K562 (cell line): ENCODE data around the gene ZNF420. TPM values are rescaled to one million over a fixed set of nuclear protein-coding genes. Genes with fewer than 3 reads are reported as not detected.
"Not testable (repeated sequence)": the region's sequence is repeated elsewhere in the genome, so short reads cannot be mapped to it uniquely, and the experiment has no call there.

Experiments
- ATAC-seq: fragments of 200-7000 bp; cut with Tn5 transposase; 3 replicates; pipeline ENCODE4 v1.9.1; 2020; ENCODE audit warnings: moderate library complexity
- BruUV-seq: library from RNA; stranded (reverse); fragments of 400-500 nt; replicated peaks from 2 replicates; lab custom pipeline; 2021; lab: Mats Ljungman, UMichigan
- CTCF ChIA-PET: fragments of 300-600 bp; formaldehyde crosslinking; extraction: SDS; loops from one replicate; lab custom pipeline; 2021; ENCODE audit warnings: low intra/inter-chr PET ratio; lab: Yijun Ruan, JAX
- POLR2A ChIA-PET: fragments of 300-600, 350-650 bp; sonication (Branson Sonifier 250); formaldehyde crosslinking; extraction: SDS; loops from one replicate; lab custom pipeline; 2021; ENCODE audit warnings: antibody characterized with exemption, inconsistent platforms; lab: Yijun Ruan, JAX
- DNase-seq, 4 experiments: peaks; one replicate each; pipeline versions ENCODE4 v3.0.0 to v3.0.0-alpha.2; 2011 to 2018; ENCODE audit warnings: low spot score in 3 of 4, mixed read lengths in 3 of 4; ENCODE audit errors: extremely low read depth in 1 of 4
- FAIRE-seq: peaks from 2 replicates; lab custom pipeline; 2011; peaks lifted over from hg19 to GRCh38; lab: Jason Lieb, UNC
- H2AFZ ChIP-seq: 2 replicates; pipeline ENCODE4 v1.6.0; 2011; ENCODE audit warnings: low read depth, low read length, control low read depth, inconsistent platforms
- H3K27ac ChIP-seq: fragments of 200-600 bp; 3 replicates; pipeline ENCODE4 v1.8.0; 2011; ENCODE audit warnings: low read depth, mild to moderate bottlenecking, control low read depth, inconsistent platforms, low read length, moderate library complexity, mixed read lengths; ENCODE audit errors: extremely low read depth
- H3K27me3 ChIP-seq, 2 experiments: fragments of 300-600 bp in 1 of 2; 2 replicates in 1 of 2; 3 replicates in 1 of 2; pipeline versions ENCODE4 v1.6.0 to v1.8.0; 2011; ENCODE audit warnings: inconsistent platforms in 2 of 2, low read length in 2 of 2, mild to moderate bottlenecking in 1 of 2, mixed read lengths in 1 of 2, moderate library complexity in 1 of 2; ENCODE audit not compliant: control insufficient read depth in 2 of 2, insufficient read depth in 2 of 2
- H3K36me3 ChIP-seq: fragments of 300-600 bp; 3 replicates; pipeline ENCODE4 v1.8.0; 2011; ENCODE audit warnings: mild to moderate bottlenecking, low read length, inconsistent platforms; ENCODE audit not compliant: control insufficient read depth, insufficient read depth
- H3K4me1 ChIP-seq, 2 experiments: fragments of 200-600 bp in 1 of 2; replicated peaks in 1 of 2; 2 replicates in 1 of 2; 3 replicates in 1 of 2; pipeline versions ENCODE4 v1.5.1 to v1.8.0; 2011; ENCODE audit warnings: inconsistent platforms in 2 of 2, low read length in 2 of 2, mild to moderate bottlenecking in 1 of 2, mixed read lengths in 1 of 2, moderate library complexity in 1 of 2; ENCODE audit not compliant: control insufficient read depth in 2 of 2, insufficient read depth in 2 of 2
- H3K4me2 ChIP-seq: 2 replicates; pipeline ENCODE4 v1.6.1; 2011; ENCODE audit warnings: low read length, control low read depth, inconsistent platforms, mixed read lengths; ENCODE audit not compliant: insufficient read depth
- H3K4me3 ChIP-seq: fragments of 200-600 bp; sonication (generic), shearing (Covaris generic); 2 replicates; pipeline ENCODE4 v1.5.1; 2016; ENCODE audit warnings: control low read depth, inconsistent platforms
- H3K79me2 ChIP-seq: fragments of 200-600 bp; 3 replicates; pipeline ENCODE4 v1.8.0; 2011; ENCODE audit warnings: low read length, inconsistent platforms; ENCODE audit not compliant: control insufficient read depth, insufficient read depth
- H3K9ac ChIP-seq, 2 experiments: 2 replicates each; pipeline versions ENCODE4 v1.6.0 to v1.6.1; 2011; ENCODE audit warnings: low read depth in 2 of 2, low read length in 2 of 2, control low read depth in 1 of 2, inconsistent platforms in 1 of 2, mild to moderate bottlenecking in 1 of 2, mixed read lengths in 1 of 2; ENCODE audit not compliant: insufficient read depth in 1 of 2
- H3K9me1 ChIP-seq: one replicate; pipeline ENCODE4 v1.6.0; 2011; ENCODE audit warnings: inconsistent platforms, mild to moderate bottlenecking, low read length, moderate library complexity; ENCODE audit not compliant: control insufficient read depth, insufficient read depth
- H3K9me3 ChIP-seq: replicated peaks from 2 replicates; pipeline ENCODE4 v1.5.1; 2011; ENCODE audit warnings: low read depth, low read length, inconsistent platforms; ENCODE audit not compliant: control insufficient read depth, insufficient read depth
- H4K20me1 ChIP-seq: replicated peaks from 2 replicates; pipeline ENCODE4 v1.6.1; 2011; ENCODE audit warnings: low read length, inconsistent platforms, mixed read lengths; ENCODE audit not compliant: control insufficient read depth, insufficient read depth
- RAD21 ChIP-seq, 2 experiments: fragments of 250-450 bp in 1 of 2; fragments of 450-650 bp in 1 of 2; sonication (Bioruptor Pico) in 1 of 2; formaldehyde crosslinking in 1 of 2; IDR thresholded peaks in 1 of 2; conservative IDR thresholded peaks in 1 of 2; 2 replicates each; pipeline versions ENCODE4 v1.4.0 to v1.8.0; 2020 to 2022; ENCODE audit warnings: mild to moderate bottlenecking in 2 of 2, moderate library complexity in 1 of 2
- REST ChIP-seq, 2 experiments: fragments of 450-650 bp; formaldehyde crosslinking in 1 of 2; IDR thresholded peaks; 2 replicates each; pipeline versions ENCODE4 v1.4.0 to v1.6.1; 2014 to 2020; ENCODE audit warnings: mild to moderate bottlenecking in 2 of 2, borderline replicate concordance in 1 of 2, low read depth in 1 of 2
- WGBS: fragments of 100-300 bp; shearing (Covaris generic); methylation state at CpG from one replicate; pipeline ENCODE4 v1.1.6; 2016; ENCODE audit warnings: low coverage, mixed read lengths; ENCODE audit not compliant: insufficient coverage; ENCODE audit errors: missing lambda C conversion rate; 5-methylcytosine and 5-hydroxymethylcytosine counted together
- in situ Hi-C: fragments of 300-500 bp; cut with MboI; formaldehyde crosslinking; loops from 4 replicates; pipeline ENCODE4 v1.15.0; 2018; ENCODE audit warnings: inconsistent platforms, mixed read lengths
- intact Hi-C: fragments of 100-400 bp; cut with micrococcal nuclease; formaldehyde crosslinking; loops from 2 replicates; pipeline ENCODE4 v1.14.2; 2022
- polyA plus RNA-seq, 8 experiments: library from polyadenylated mRNA; depleted of rRNA in 4 of 8; stranded (reverse) in 5 of 8; unstranded in 3 of 8; fragments of >200 nt; fragmentation: Nextera tagmentation in 2 of 8; fragmentation: Illumina TruSeq in 1 of 8; extraction: Ambion mirVana in 2 of 8; extraction: Trizol in 1 of 8; gene quantifications; 2 replicates each; pipeline versions ENCODE4 v1.2.1 to v1.2.3, GENCODE V29; 2011 to 2014; ENCODE audit warnings: inconsistent platforms in 1 of 8, missing spikeins in 1 of 8
- total RNA-seq, 7 experiments: library from RNA; depleted of rRNA in 6 of 7; stranded (reverse); fragments of >200 nt in 6 of 7; fragmentation: Illumina TruSeq in 2 of 7; extraction: Trizol in 2 of 7; gene quantifications; 2 replicates each; pipeline versions ENCODE4 v1.2.1 to v1.2.3, GENCODE V29; 2011 to 2021; ENCODE audit warnings: low replicate concordance in 1 of 7
- TF ChIP-seq, protein P1 (sequence below), 3 experiments: IDR thresholded peaks in 2 of 3; conservative IDR thresholded peaks in 1 of 3; 2 replicates each; pipeline ENCODE4 v1.5.1; 2011 to 2012; ENCODE audit warnings: low read length in 3 of 3, mild to moderate bottlenecking in 3 of 3, control low read depth in 2 of 3, improper control_type of control experiment in 1 of 3, inconsistent platforms in 1 of 3, low read depth in 1 of 3, mixed read lengths in 1 of 3, moderate library complexity in 1 of 3; ENCODE audit not compliant: insufficient read depth in 2 of 3

Gene ZNF420
- total and polyA plus RNA-seq, 9 of the 15 experiments (the other 6 are each of a cell fraction or from before 2014, with no cell fraction given), result 2.6 to 7.2 (median 5.1) TPM

DNA sequence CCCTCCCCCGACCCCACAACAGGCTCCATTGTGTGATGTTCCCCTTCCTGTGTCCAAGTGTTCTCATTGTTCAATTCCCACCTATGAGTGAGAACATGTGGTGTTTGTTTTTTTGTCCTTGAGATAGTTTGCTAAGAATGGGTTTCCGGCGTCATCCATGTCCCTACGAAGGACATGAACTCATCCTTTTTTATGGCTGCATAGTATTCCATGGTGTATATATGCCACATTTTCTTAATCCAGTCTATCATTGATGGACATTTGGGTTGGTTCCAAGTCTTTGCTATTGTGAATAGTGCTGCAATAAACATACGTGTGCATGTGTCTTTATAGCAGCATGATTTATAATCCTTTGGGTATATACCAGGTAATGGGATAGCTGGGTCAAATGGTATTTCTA is 25.9 kb downstream of the ZNF420 start:
- H3K79me2 ChIP-seq, H3K9ac ChIP-seq, POLR2A ChIA-PET, H2AFZ ChIP-seq, FAIRE-seq, intact Hi-C loops, H3K27ac ChIP-seq, DNase-seq, BruUV-seq, H3K4me3 ChIP-seq, ATAC-seq, H4K20me1 ChIP-seq, in situ Hi-C loops, H3K9me3 ChIP-seq, H3K36me3 ChIP-seq, H3K9me1 ChIP-seq, H3K27me3 ChIP-seq, H3K4me2 ChIP-seq, CTCF ChIA-PET, H3K4me1 ChIP-seq: not testable (repeated sequence)
- no CpG with 5 or more reads among the region's 5 CpGs for WGBS

- not testable (repeated sequence) for H3K79me2 ChIP-seq, FAIRE-seq, H3K9me3 ChIP-seq
These were observed 33.5 kb downstream of the ZNF420 start for GRCh38 chr19:37111753-37112152.

More at GRCh38 chr19:37111753-37112152, 33.5 kb downstream of the ZNF420 start:
- TF ChIP-seq RAD21 (CRISPR knock-in tag; conservative IDR thresholded peaks at IDR 0.05 in 1 of 2, IDR thresholded peaks at IDR 0.05 in 1 of 2) (peak in 1 of 2 experiments; percentile 50; a peak in 3 of 4 replicates), REST (IDR thresholded peaks at IDR 0.05; ENCODE audit: borderline replicate concordance) (peak; percentile 7; the same call in 1 of the 2 replicates)
- TF ChIP-seq, protein P1, sequence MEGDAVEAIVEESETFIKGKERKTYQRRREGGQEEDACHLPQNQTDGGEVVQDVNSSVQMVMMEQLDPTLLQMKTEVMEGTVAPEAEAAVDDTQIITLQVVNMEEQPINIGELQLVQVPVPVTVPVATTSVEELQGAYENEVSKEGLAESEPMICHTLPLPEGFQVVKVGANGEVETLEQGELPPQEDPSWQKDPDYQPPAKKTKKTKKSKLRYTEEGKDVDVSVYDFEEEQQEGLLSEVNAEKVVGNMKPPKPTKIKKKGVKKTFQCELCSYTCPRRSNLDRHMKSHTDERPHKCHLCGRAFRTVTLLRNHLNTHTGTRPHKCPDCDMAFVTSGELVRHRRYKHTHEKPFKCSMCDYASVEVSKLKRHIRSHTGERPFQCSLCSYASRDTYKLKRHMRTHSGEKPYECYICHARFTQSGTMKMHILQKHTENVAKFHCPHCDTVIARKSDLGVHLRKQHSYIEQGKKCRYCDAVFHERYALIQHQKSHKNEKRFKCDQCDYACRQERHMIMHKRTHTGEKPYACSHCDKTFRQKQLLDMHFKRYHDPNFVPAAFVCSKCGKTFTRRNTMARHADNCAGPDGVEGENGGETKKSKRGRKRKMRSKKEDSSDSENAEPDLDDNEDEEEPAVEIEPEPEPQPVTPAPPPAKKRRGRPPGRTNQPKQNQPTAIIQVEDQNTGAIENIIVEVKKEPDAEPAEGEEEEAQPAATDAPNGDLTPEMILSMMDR (IDR thresholded peaks at IDR 0.05 in 2 of 3, conservative IDR thresholded peaks at IDR 0.05 in 1 of 3; ENCODE audit: insufficient read depth in 2 of 3, low read depth in 1 of 3, low read length in 3 of 3), result peak in 2 of 3 experiments; percentile 15 to 40; a peak in 2 of 6 replicates
- not testable (repeated sequence) for TF ChIP-seq REST (CRISPR knock-in tag; IDR thresholded peaks at IDR 0.05; ENCODE audit: low read depth)
- TF ChIP-seq, all 486 proteins: peak for 3; not testable (repeated sequence) for 483
- H3K36me3 ChIP-seq, POLR2A ChIA-PET, H3K4me2 ChIP-seq, H3K9me1 ChIP-seq, ATAC-seq, H3K4me3 ChIP-seq, H3K9ac ChIP-seq, BruUV-seq, CTCF ChIA-PET, H2AFZ ChIP-seq, H3K27me3 ChIP-seq, in situ Hi-C loops, H3K27ac ChIP-seq, H3K4me1 ChIP-seq, H4K20me1 ChIP-seq: not testable (repeated sequence)
- 21% methylated on average over 7 of the region's 7 CpGs for WGBS
- intact Hi-C loops, result loop anchor here (10.0 kb wide), 1 partner anchor 783 kb away; no protein-coding TSS in a partner anchor
- peak in 1 of 4 experiments; percentile 29 for DNase-seq
